NCI-H1694 treated with DMSO at 0.1 percent for 48 hours (cell line): Measurements from ENCODE around the gene ASB15.
A peak's percentile ranks its signal among the peaks of the same experiment; 100 is the strongest.
"Not testable (repeated sequence)": the region's sequence is repeated elsewhere in the genome, so short reads cannot be mapped to it uniquely, and the experiment has no call there.

Source experiments
- DNase-seq: peaks from one replicate; lab custom pipeline; 2025; lab: John Stamatoyannopoulos, UW

The ASB15 gene

GRCh38 chr7:123598657-123599056 is 3.0 kb upstream of the ASB15 start:
- DNase-seq: no peak

GRCh38 chr7:123599766-123600165 is 1.9 kb upstream of the ASB15 start:
- DNase-seq: no peak

GRCh38 chr7:123600876-123601275 is 745 bp upstream of the ASB15 start:
- no peak for DNase-seq

- DNase-seq: no peak
These were observed 1.0 kb downstream of the ASB15 start for GRCh38 chr7:123602648-123603047.

DNA sequence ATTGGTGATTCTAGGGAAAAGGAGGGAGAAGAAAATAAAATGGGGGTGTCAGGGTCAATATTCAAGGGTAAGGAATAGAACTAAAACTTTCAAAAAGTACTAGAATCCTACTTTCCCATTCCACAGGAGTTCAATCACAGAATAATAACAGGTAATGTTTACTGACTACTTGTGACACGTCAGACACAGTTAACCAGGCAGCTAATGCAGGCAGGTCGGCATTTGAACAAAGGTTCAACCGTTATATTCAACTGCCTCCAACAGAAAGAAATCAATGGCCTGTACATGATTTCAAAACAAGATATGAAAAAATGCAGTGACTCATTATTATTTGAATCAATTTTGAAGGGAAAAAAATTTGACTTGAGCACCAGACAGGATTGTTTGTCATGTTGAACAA is 3.1 kb downstream of the ASB15 start:
- no peak for DNase-seq

GRCh38 chr7:123607423-123607975 is 5.9 kb downstream of the ASB15 start:
- DNase-seq: no peak

- DNase-seq: no peak
These were observed 7.6 kb downstream of the ASB15 start for GRCh38 chr7:123608991-123609882.

DNA sequence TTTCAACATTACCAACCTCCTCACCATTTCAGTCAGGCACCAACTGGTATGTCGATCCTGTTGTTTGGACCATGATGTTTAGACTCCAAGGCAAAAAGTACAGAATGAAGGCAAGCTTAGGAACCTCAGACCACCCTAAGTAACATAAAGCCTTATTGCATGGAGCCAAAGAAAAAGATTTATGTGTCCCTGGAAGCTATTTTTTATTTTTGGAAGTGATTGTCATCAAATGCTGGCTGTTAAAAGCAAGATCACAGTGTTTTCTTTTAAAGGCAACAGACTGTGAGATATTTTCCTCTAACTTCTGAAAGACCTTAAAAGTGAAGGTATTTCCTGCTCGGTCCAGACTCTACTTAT is 8.2 kb downstream of the ASB15 start:
- no peak for DNase-seq

DNA sequence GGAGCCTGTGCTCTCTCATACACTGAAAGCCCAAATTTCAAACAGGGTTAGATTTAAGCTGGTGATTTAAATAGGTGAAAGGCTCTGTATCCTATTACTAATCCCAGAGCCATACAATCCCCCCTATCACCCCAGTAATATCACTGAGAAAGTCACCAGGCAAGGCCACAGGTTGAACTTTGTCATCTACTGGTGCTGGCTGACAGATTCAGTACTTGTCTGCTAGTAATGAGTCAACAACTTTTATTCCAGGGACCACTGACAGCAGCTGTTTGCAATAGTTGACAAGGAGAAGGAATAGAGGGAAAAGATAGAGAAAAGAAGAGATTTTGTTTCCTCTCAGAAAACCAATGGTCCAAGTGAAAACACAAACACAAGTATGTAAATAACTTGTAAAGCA is 10.4 kb downstream of the ASB15 start:
- no peak for DNase-seq

- DNase-seq: no peak
These were observed 13.7 kb downstream of the ASB15 start for GRCh38 chr7:123615344-123615743.

DNA sequence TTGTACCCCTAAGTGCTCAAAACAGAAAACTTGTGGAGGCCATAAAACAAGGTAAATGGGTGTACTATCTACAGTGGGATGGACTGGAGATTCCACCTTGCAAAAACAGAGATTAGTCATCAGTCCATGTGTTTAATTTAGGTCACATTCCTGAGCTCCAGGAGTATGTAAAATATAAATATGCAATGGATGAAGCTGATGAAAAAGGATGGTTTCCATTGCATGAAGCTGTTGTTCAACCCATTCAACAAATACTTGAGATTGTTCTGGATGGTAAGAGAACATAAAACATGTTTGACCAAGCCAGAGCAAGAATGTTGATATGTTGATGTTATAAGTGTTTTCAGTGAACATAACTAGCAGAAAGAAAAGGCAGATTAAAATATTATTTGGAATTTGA is 14.6 kb downstream of the ASB15 start:
- no peak for DNase-seq

GRCh38 chr7:123621707-123622106 is 20.1 kb downstream of the ASB15 start:
- DNase-seq: no peak

DNA sequence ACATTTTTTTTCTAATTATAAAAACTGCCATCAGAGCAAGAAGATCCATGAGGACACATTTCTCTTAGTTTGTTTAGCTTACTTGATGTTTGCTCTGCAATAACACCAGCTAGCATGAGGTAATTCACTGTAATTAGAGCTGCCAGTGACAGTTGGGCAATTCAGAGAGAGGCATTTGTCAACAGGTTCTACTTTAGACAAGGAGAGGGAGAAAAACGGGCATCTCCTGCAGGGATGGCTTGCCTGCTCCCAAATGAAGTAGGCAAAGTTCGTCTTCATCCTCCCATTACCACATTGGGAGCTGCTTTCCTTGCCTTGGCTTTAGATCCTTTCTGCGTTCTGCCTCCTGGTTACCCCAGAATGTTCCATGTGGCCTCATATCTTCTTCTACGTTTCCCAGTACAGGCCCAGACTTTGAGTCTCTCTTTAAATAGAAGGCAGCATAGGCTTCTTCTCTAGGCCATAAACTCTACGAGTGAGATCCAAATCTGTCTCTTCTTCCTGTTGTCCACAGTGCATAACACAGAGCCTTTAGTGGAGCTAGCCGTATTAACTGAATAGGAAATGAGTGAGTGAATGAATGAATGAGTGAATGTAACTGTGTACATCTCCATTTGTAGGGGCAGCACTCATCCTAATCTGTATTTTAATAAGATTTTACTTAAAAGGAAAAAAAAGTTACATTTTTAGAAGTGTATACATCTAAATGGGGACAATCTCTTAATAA is 21.2 kb downstream of the ASB15 start:
- DNase-seq: peak; percentile 41

GRCh38 chr7:123624527-123625183 is 23.0 kb downstream of the ASB15 start:
- no peak for DNase-seq

- no peak for DNase-seq
These were observed 23.6 kb downstream of the ASB15 start for GRCh38 chr7:123625254-123625653.

DNA sequence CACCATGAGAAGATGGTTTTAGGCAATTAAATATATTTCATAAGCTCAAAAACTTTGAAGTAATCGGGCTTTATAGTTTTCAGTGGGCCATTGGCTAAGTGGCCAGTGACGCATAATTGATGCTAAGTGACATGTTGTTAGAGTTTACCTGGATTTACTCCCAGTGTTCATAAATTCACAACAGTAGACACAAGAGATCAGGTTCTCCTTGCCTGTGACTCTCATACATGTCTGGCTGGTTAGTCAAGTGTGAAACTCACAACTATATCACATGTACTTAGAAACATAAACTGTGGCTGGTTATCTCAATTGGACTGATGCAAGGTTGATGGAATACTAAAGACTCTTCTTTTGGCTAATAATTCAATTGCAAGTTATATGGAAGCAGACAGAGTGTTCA is 26.2 kb downstream of the ASB15 start:
- no peak for DNase-seq

GRCh38 chr7:123628829-123629228 is 27.2 kb downstream of the ASB15 start:
- no peak for DNase-seq

DNA sequence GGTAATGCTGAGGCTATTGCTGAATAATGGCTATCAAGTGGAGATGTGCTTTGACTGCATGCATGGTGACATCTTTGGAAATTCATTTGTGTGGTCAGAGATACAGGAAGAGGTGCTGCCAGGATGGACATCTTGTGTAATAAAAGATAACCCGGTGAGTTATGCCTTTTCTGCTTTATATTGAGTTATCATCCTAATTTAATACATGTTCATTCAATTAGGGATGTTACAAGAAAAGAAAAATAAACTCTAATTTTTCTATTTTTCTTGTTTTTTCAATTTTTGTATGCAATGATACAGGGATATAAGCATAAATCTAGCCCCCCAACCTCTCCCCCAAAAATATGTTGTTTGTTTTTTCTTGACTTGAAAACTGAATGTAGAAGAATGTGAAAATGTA is 27.7 kb downstream of the ASB15 start:
- DNase-seq: no peak

- DNase-seq: no peak
These were observed 31.2 kb downstream of the ASB15 start for GRCh38 chr7:123632808-123633207.

- no peak for DNase-seq
These were observed 31.9 kb downstream of the ASB15 start for GRCh38 chr7:123633553-123633952.

DNA sequence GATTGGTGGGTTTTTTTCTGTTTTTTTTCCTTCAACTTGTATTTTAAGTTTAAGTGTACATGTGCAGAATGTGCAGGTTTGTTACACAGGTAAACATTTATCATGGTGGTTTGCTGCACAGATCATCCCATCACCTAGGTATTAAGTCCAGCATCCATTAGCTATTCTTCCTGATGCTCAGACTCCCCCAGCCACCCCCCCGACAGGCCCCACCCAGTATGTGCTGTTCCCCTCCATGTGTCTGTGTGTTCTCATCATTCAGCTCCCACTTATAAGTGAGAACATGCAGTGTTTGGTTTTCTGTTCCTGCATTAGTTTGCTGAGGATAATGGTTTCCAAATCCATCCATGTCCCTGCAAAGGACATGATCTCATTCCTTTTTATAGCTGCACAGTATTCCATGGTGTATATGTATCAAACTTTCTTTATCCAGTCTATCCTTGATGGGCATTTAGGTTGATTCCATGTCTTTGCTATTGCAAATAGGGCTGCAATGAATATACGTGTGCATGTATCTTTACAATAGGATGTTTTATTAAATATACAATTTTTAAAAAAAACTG is 32.5 kb downstream of the ASB15 start:
- not testable (repeated sequence) for DNase-seq
